ENCODE results near the gene EIF6.

The EIF6 gene

DNA sequence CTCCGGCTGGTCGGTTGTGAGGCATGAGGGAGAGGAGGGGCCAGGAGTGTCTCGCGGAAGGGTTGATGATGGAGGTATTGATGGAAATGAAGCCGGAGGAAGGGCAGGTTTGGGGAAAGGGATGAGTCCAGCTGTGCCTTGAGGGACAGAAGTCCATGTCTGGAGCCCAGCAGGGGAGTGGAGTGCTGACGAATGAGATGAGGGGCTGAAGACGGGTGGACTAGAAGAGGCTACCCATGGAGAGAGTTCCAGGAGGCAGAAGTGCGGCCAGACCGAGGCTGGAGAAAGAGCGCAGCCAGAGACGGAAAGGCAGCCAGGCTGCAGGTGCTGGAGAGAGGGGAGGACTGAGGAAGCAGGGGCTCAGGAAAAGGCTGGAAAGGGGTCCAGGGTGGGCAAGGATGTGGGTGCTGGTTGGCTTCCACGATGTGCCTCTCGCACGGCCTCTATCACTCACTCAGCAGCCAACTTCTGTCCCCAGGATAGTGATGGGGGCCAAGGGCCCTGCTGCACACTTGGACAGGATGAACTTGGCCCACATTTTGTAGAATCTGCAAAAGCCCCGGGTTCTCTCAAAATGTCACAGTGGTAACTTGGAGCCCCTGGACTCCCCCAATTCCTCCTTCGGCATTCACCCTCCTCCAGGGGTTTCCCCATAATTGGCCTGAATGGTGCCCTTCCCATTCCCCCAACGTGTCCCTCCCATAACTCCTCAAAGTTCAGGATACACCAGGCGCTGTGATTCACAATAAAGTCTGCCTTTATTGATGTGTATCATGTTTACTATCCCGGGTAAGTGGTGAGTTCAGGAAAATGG is 627 bp upstream of the EIF6 start:
- TF ChIP-seq, protein P1, sequence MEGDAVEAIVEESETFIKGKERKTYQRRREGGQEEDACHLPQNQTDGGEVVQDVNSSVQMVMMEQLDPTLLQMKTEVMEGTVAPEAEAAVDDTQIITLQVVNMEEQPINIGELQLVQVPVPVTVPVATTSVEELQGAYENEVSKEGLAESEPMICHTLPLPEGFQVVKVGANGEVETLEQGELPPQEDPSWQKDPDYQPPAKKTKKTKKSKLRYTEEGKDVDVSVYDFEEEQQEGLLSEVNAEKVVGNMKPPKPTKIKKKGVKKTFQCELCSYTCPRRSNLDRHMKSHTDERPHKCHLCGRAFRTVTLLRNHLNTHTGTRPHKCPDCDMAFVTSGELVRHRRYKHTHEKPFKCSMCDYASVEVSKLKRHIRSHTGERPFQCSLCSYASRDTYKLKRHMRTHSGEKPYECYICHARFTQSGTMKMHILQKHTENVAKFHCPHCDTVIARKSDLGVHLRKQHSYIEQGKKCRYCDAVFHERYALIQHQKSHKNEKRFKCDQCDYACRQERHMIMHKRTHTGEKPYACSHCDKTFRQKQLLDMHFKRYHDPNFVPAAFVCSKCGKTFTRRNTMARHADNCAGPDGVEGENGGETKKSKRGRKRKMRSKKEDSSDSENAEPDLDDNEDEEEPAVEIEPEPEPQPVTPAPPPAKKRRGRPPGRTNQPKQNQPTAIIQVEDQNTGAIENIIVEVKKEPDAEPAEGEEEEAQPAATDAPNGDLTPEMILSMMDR (IDR thresholded peaks at IDR 0.05; ENCODE audit: borderline replicate concordance, control extremely low read depth, extremely low read depth, insufficient read depth, missing control alignments) = no peak
- DNase-seq (ENCODE audit: low spot score) = no peak
- in situ Hi-C loops (cut with MboI; ENCODE audit: low sequenced_read_pairs, unreplicated experiment) = no loop called here

DNA sequence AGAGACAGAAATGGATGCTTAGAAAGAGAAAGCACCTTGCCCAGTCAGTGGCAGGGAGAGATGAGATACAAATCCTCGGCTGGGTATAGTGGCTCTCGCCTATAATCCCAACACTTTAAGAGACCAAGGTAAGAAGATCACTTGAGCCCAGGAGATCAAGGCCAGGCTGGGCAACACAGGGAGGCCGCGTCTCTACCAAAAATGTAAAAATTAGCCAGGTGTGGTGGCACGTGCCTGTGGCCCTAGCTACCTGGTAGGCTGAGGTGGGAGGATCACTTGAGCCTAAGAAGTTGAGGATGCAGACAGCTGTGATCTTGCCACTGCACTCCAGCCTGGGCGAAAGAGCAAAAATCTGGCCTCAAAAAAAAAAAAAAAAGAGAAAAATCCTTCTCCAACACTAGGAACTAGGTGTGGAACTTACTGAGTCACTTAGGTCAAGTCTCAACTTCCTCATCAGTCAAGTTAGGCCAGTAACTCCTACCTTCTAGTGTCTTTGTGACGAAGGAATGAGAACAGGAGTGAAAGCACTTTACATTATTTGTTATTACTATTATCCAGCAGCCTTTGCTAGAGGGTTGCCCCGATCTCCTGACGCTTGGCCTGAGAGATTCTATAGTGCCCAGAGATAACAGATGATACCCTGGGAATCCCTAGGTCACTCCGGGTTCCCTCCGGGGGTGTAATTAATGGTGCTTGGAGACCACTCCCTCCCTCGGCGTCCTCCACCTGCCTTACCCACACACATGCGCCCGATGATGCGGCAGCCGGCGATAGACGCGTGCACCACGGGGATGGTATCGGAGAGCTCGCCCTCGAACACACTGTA is 918 bp downstream of the EIF6 start:
- in situ Hi-C loops (cut with MboI; ENCODE audit: low sequenced_read_pairs, unreplicated experiment) = no loop called here
- TF ChIP-seq, protein P1 (IDR thresholded peaks at IDR 0.05; ENCODE audit: borderline replicate concordance, control extremely low read depth, extremely low read depth, insufficient read depth, missing control alignments) = no peak
- no peak for DNase-seq (ENCODE audit: low spot score)

DNA sequence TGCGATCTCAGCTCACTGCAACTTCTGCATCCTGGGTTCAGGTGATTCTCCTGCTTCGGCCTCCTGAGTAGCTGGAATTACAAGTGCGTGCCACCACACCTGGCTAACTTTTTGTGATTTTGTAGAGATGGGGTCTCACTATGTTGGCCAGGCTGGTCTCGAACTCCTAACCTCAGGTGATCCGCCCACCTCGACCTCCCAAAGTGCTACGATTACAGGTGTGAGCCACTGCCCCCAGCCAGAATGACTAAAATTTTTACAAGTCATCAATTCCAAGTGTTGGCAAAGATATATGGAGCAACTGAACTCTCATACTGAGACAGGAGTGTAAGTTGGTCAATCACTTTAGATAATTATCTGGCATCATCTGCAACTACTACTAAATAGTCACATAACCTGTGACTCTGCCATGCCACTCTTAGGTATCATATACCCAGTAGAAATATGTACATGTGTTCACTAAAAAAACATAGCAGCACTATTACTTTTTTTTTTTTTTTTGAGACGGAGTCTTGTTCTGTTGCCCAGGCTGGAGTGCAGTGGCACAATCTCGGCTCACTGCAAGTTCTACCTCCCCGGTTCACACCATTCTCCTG is 3.0 kb downstream of the EIF6 start:
- DNase-seq (ENCODE audit: low spot score) = no peak
- in situ Hi-C loops (cut with MboI; ENCODE audit: low sequenced_read_pairs, unreplicated experiment) = no loop called here
- TF ChIP-seq, protein P1 (IDR thresholded peaks at IDR 0.05; ENCODE audit: borderline replicate concordance, control extremely low read depth, extremely low read depth, insufficient read depth, missing control alignments) = no peak

DNA sequence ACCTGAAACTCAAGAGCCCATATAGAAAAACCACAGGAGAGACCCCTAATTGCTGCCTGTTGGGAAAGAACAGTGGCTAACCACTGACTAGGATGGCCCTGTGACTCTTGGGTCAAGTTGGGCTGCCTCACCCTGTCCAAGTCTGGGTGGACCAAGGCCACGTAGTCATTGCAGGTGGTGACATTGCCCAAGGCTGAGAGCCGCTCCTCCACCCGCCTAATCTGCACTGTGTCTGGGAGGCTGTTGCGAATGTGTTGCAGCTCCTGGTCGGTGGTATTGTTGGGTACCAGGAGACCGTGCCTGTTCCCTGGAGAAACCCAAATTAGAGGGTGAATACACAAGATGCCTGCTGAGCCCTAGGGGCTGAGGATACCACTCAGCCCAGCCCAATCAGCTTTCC is 4.0 kb downstream of the EIF6 start:
- in situ Hi-C loops (cut with MboI; ENCODE audit: low sequenced_read_pairs, unreplicated experiment) = no loop called here
- no peak for DNase-seq (ENCODE audit: low spot score)
- TF ChIP-seq, protein P1 (IDR thresholded peaks at IDR 0.05; ENCODE audit: borderline replicate concordance, control extremely low read depth, extremely low read depth, insufficient read depth, missing control alignments) = no peak

DNA sequence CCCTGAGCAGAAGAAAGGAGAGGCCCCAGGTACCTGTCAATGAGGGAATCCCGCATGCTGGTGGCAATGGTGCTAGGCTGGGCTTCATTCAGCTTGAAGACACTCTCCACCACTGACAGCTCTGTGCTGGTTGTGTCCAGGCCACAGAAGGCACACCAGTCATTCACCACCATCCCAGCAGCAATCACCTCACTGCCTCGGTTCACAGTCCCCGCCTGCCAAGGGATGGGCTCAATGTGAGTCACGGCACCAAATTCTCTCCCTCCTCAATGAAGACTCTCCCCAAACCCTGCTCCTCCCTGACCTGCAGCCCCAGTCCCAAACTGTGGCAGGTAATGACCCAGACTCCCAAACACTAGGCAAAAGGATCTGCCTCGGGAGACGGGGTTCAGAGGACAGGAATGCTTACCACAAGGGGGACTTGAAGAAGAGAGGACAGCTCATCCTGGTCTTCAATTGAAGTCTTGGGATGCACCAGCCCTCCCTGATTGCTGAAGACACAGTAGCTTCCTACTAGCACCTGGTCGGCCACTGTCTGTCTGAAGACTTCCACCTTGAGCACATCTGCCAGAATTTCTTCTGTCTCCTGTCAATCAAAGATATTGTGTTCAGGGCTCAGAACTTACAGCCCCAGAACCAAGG is 4.9 kb downstream of the EIF6 start:
- TF ChIP-seq, protein P1 (IDR thresholded peaks at IDR 0.05; ENCODE audit: borderline replicate concordance, control extremely low read depth, extremely low read depth, insufficient read depth, missing control alignments) = no peak
- no peak for DNase-seq (ENCODE audit: low spot score)
- in situ Hi-C loops (cut with MboI; ENCODE audit: low sequenced_read_pairs, unreplicated experiment) = no loop called here

DNA sequence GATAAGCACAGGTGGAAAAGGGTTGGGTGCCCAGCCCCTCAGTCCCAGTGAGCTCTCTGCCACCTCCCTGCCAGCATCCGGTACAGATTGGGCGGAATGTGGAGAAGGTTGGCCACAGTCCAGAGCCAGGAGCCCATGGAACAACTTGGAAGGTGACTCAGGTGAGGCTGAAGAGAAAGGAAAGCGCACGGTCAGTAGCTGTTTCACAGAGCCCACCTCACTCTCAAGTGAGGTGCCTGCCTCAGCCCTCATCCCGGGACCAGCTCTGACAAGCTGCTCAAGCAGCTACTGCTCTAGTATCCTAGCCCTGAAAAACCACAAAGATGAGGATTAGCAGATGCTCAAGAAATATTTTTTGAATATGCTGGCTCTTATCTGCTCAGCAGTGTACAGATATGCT is 5.5 kb downstream of the EIF6 start:
- in situ Hi-C loops (cut with MboI; ENCODE audit: low sequenced_read_pairs, unreplicated experiment) = no loop called here
- TF ChIP-seq, protein P1 (IDR thresholded peaks at IDR 0.05; ENCODE audit: borderline replicate concordance, control extremely low read depth, extremely low read depth, insufficient read depth, missing control alignments) = no peak
- no peak for DNase-seq (ENCODE audit: low spot score)
